ENCODE results near the gene CEMIP. TPM values are rescaled to one million over a fixed set of nuclear protein-coding genes. Genes with fewer than 3 reads are reported as not detected.

CEMIP gene
- total RNA-seq, 1 donor from 2014 or later = 3.6 TPM

DNA sequence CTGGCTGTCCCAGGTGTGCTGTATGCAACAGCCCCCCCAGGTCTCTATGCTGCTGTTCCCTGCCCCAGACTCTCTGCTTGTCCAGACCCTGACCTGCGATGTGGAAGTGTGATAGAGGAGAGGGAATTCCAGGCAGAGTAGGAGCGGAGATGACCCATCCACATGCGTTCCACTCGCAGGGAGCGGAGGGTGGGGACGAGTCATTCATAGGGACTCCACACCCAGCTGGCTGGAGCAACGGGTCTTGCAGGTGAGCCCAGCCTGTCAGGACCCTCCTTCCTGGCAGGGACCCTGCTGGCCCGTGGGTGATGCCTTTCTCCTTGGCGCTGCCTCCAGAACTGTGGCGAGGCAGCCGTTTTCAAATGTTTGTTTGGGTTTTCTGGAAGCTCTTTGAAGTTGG lies 58.8 kb downstream of the CEMIP start:
- Histone ChIP-seq H3K9me3 (ENCODE audit: insufficient read depth, low read depth, low read length) (no peaks in the 10 kb centered on the region), H3K4me1 (ENCODE audit: insufficient read depth, low read length) (no peaks in the 10 kb centered on the region), H3K27ac (ENCODE audit: low read depth, low read length) (no peak overlapping the region), H3K27me3 (ENCODE audit: insufficient read depth, low read length) (peaks cover 6% of the 10 kb centered on the region), H3K36me3 (ENCODE audit: insufficient read depth, low read length) (no peaks in the 10 kb centered on the region), H3K79me2 (ENCODE audit: insufficient read depth, low read length) (no peaks in the 10 kb centered on the region), H2AFZ (ENCODE audit: low read depth, low read length) (no peak overlapping the region), H4K20me1 (ENCODE audit: insufficient read depth, low read length) (peaks cover 27% of the 10 kb centered on the region), H3K4me2 (ENCODE audit: low read length) (no peak overlapping the region), H3K9ac (ENCODE audit: low read length) (no peak overlapping the region), H3K4me3 (ENCODE audit: insufficient read depth, low read depth, low read length) (no peak overlapping the region)
- Mint-ChIP-seq H3K27ac (ENCODE audit: unreplicated experiment) (no peak overlapping the region), H3K27me3 (ENCODE audit: low read depth, unreplicated experiment) (peaks cover 13% of the 10 kb centered on the region), H3K36me3 (ENCODE audit: low read depth, unreplicated experiment) (no peaks in the 10 kb centered on the region), H3K4me3 (ENCODE audit: unreplicated experiment) (no peak overlapping the region), H3K9me3 (ENCODE audit: unreplicated experiment) (peaks cover 4% of the 10 kb centered on the region), H3K4me1 (ENCODE audit: low read depth, unreplicated experiment) (peaks cover 14% of the 10 kb centered on the region)
- FAIRE-seq (no peak), DNase-seq (ENCODE audit: low read depth) (no peak)
- TF ChIP-seq EZH2 (IDR thresholded peaks at IDR 0.05; ENCODE audit: insufficient read depth, low read length) = no peak
- TF ChIP-seq, protein P1, sequence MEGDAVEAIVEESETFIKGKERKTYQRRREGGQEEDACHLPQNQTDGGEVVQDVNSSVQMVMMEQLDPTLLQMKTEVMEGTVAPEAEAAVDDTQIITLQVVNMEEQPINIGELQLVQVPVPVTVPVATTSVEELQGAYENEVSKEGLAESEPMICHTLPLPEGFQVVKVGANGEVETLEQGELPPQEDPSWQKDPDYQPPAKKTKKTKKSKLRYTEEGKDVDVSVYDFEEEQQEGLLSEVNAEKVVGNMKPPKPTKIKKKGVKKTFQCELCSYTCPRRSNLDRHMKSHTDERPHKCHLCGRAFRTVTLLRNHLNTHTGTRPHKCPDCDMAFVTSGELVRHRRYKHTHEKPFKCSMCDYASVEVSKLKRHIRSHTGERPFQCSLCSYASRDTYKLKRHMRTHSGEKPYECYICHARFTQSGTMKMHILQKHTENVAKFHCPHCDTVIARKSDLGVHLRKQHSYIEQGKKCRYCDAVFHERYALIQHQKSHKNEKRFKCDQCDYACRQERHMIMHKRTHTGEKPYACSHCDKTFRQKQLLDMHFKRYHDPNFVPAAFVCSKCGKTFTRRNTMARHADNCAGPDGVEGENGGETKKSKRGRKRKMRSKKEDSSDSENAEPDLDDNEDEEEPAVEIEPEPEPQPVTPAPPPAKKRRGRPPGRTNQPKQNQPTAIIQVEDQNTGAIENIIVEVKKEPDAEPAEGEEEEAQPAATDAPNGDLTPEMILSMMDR (IDR thresholded peaks at IDR 0.05; ENCODE audit: insufficient read depth, low read depth, low read length) = no peak

- H3K36me3 Mint-ChIP-seq (ENCODE audit: low read depth, unreplicated experiment) = no peaks in the 10 kb centered on the region
- Histone ChIP-seq H3K27me3 (ENCODE audit: insufficient read depth, low read length) (peaks cover 6% of the 10 kb centered on the region), H4K20me1 (ENCODE audit: insufficient read depth, low read length) (peaks cover 27% of the 10 kb centered on the region), H3K4me1 (ENCODE audit: insufficient read depth, low read length) (no peaks in the 10 kb centered on the region), H3K36me3 (ENCODE audit: insufficient read depth, low read length) (no peaks in the 10 kb centered on the region), H2AFZ (ENCODE audit: low read depth, low read length) (no peak overlapping the region), H3K27ac (ENCODE audit: low read depth, low read length) (no peak overlapping the region), H3K4me3 (ENCODE audit: insufficient read depth, low read depth, low read length) (no peak overlapping the region), H3K4me2 (ENCODE audit: low read length) (no peak overlapping the region), H3K9me3 (ENCODE audit: insufficient read depth, low read depth, low read length) (no peaks in the 10 kb centered on the region), H3K79me2 (ENCODE audit: insufficient read depth, low read length) (no peaks in the 10 kb centered on the region), H3K9ac (ENCODE audit: low read length) (no peak overlapping the region)
- H3K9me3 Mint-ChIP-seq (ENCODE audit: unreplicated experiment) = peaks cover 4% of the 10 kb centered on the region
- no peak overlapping the region for H3K27ac Mint-ChIP-seq (ENCODE audit: unreplicated experiment)
- no peak for TF ChIP-seq EZH2 (IDR thresholded peaks at IDR 0.05; ENCODE audit: insufficient read depth, low read length)
- TF ChIP-seq, protein P1 (IDR thresholded peaks at IDR 0.05; ENCODE audit: insufficient read depth, low read depth, low read length) = no peak
- H3K27me3 Mint-ChIP-seq (ENCODE audit: low read depth, unreplicated experiment) = peaks cover 13% of the 10 kb centered on the region
- H3K4me3 Mint-ChIP-seq (ENCODE audit: unreplicated experiment) = no peak overlapping the region
- FAIRE-seq (no peak), DNase-seq (ENCODE audit: low read depth) (no peak)
- H3K4me1 Mint-ChIP-seq (ENCODE audit: low read depth, unreplicated experiment) = peaks cover 14% of the 10 kb centered on the region
Observed at GRCh38 chr15:80838666-80839065, 59.5 kb downstream of the CEMIP start.

- Histone ChIP-seq H3K4me1 (ENCODE audit: insufficient read depth, low read length) (peaks cover 5% of the 10 kb centered on the region), H3K9me3 (ENCODE audit: insufficient read depth, low read depth, low read length) (no peaks in the 10 kb centered on the region), H3K79me2 (ENCODE audit: insufficient read depth, low read length) (no peaks in the 10 kb centered on the region), H3K27ac (ENCODE audit: low read depth, low read length) (no peak overlapping the region), H3K27me3 (ENCODE audit: insufficient read depth, low read length) (peaks cover 6% of the 10 kb centered on the region), H4K20me1 (ENCODE audit: insufficient read depth, low read length) (peaks cover 27% of the 10 kb centered on the region), H3K4me3 (ENCODE audit: insufficient read depth, low read depth, low read length) (no peak overlapping the region), H3K9ac (ENCODE audit: low read length) (no peak overlapping the region), H3K4me2 (ENCODE audit: low read length) (no peak overlapping the region), H2AFZ (ENCODE audit: low read depth, low read length) (no peak overlapping the region), H3K36me3 (ENCODE audit: insufficient read depth, low read length) (no peaks in the 10 kb centered on the region)
- Mint-ChIP-seq H3K4me3 (ENCODE audit: unreplicated experiment) (no peak overlapping the region), H3K4me1 (ENCODE audit: low read depth, unreplicated experiment) (peaks cover 18% of the 10 kb centered on the region), H3K9me3 (ENCODE audit: unreplicated experiment) (peaks cover 4% of the 10 kb centered on the region), H3K27me3 (ENCODE audit: low read depth, unreplicated experiment) (peaks cover 13% of the 10 kb centered on the region), H3K36me3 (ENCODE audit: low read depth, unreplicated experiment) (no peaks in the 10 kb centered on the region), H3K27ac (ENCODE audit: unreplicated experiment) (no peak overlapping the region)
- FAIRE-seq = no peak
- DNase-seq (ENCODE audit: low read depth) = no peak
- TF ChIP-seq, protein P1 (IDR thresholded peaks at IDR 0.05; ENCODE audit: insufficient read depth, low read depth, low read length) = no peak
- no peak for TF ChIP-seq EZH2 (IDR thresholded peaks at IDR 0.05; ENCODE audit: insufficient read depth, low read length)
Observed at GRCh38 chr15:80839764-80840130, 60.6 kb downstream of the CEMIP start.
